ENCODE data around the gene MRPL55. TPM values are rescaled to one million over a fixed set of nuclear protein-coding genes. Genes with fewer than 3 reads are reported as not detected.
A peak's percentile ranks its signal among the peaks of the same experiment; 100 is the strongest.

The MRPL55 gene
- 343 and 375 TPM in 2 replicates for total RNA-seq (2014; rRNA removed)
- Bru-seq, nascent RNA = percentile 91 among the genes with signal in this experiment
- percentile 95 among the genes with signal in this experiment for BruChase-seq, experiment 1, labeled RNA remaining after a 6-hour chase
- BruChase-seq, experiment 2, labeled RNA remaining after a 2-hour chase = percentile 91 among the genes with signal in this experiment
- long read RNA-seq, transcript MRPL55-205 (6 exons, 1,423 nt) = minor isoform, 8 of 198 reads
- long read RNA-seq, transcript MRPL55-225 (2 exons, 848 nt) = major isoform, 15 of 198 reads
- long read RNA-seq, transcript MRPL55-203 (5 exons, 744 nt) = minor isoform, 12 of 198 reads
- long read RNA-seq, partial matches to known transcripts = 43 of 198 reads
- long read RNA-seq, other reads (novel, unspliced or antisense) = 110 of 198 reads

GRCh38 chr1:228109073-228109961, at the start of gene MRPL55:
TSS of gene MRPL55 (minus strand) at chr1:228109299. CDS start at chr1:228108260, 1,039 bp downstream.
- peak within 1 kb of the TSS; percentile 96 for H2AFZ ChIP-seq (ENCODE audit: low read length)
- H3K27me3 ChIP-seq (ENCODE audit: low read length) = no peaks in the 10 kb centered on the region
- H3K4me1 ChIP-seq (ENCODE audit: insufficient read depth, low read length) = peaks cover 19% of the 10 kb centered on the region
- CTCF ChIA-PET = interaction anchor here (1.0 to 1.4 kb wide), 2 partner anchors 22 to 110 kb away, joined by 3 to 10 read pairs; no protein-coding TSS in a partner anchor
- peak within 1 kb of the TSS; percentile 91 for H3K9ac ChIP-seq (ENCODE audit: low read length)
- peaks cover 17% of the 10 kb centered on the region; the same call in 1 of the 2 replicates for H3K36me3 ChIP-seq (ENCODE audit: low read depth, low read length)
- intact Hi-C loops (cut with micrococcal nuclease) = loop anchor here (1.0 to 10.0 kb wide), 3 partner anchors 31 to 545 kb away; partner anchors contain the start of genes GUK1 and ZNF678
- no TSS peak for BruUV-seq (replicated peaks)
- no peaks in the 10 kb centered on the region for H4K20me1 ChIP-seq (ENCODE audit: low read length)
- H3K4me3 ChIP-seq (ENCODE audit: low read length) = peak within 1 kb of the TSS; percentile 87
- TF ChIP-seq CTCF (conservative IDR thresholded peaks at IDR 0.05; ENCODE audit: low read depth, low read length) (peak; percentile 37; the same call in 1 of the 2 replicates), EZH2 (IDR thresholded peaks at IDR 0.05; ENCODE audit: low read length, unreplicated experiment) (no peak)
- DNase-seq (peak; percentile 100), ATAC-seq (peak; percentile 86)
- no peaks in the 10 kb centered on the region for H3K9me3 ChIP-seq (ENCODE audit: low read length)
- H3K79me2 ChIP-seq (ENCODE audit: low read length) = peaks cover 24% of the 10 kb centered on the region
- peak within 1 kb of the TSS; percentile 31 for H3K27ac ChIP-seq (ENCODE audit: low read length)
- POLR2A ChIA-PET (ENCODE audit: unreplicated experiment) = no interaction called here
- no peaks in the 10 kb centered on the region for H3K9me2 ChIP-seq (replicated peaks; ENCODE audit: low read length)
- H3F3A ChIP-seq (ENCODE audit: low read length, unreplicated experiment) = no peaks in the 10 kb centered on the region
- peak within 1 kb of the TSS; percentile 86 for H3K4me2 ChIP-seq (ENCODE audit: low read length)

- intact Hi-C loops (cut with micrococcal nuclease) = no loop called here
- H3F3A ChIP-seq (ENCODE audit: low read length, unreplicated experiment) = no peaks in the 10 kb centered on the region
- H3K79me2 ChIP-seq (ENCODE audit: low read length) = no peaks in the 10 kb centered on the region
- H3K27ac ChIP-seq (ENCODE audit: low read length) = no peak overlapping the region
- no peak overlapping the region for H3K9ac ChIP-seq (ENCODE audit: low read length)
- H3K36me3 ChIP-seq (ENCODE audit: low read depth, low read length) = no peaks in the 10 kb centered on the region
- H3K4me2 ChIP-seq (ENCODE audit: low read length) = no peak overlapping the region
- H4K20me1 ChIP-seq (ENCODE audit: low read length) = no peaks in the 10 kb centered on the region
- BruUV-seq (replicated peaks) = no TSS peak
- H3K27me3 ChIP-seq (ENCODE audit: low read length) = no peaks in the 10 kb centered on the region
- ATAC-seq (no peak), DNase-seq (no peak)
- no peaks in the 10 kb centered on the region for H3K9me3 ChIP-seq (ENCODE audit: low read length)
- no peak for TF ChIP-seq EZH2 (IDR thresholded peaks at IDR 0.05; ENCODE audit: low read length, unreplicated experiment)
- TF ChIP-seq CTCF (conservative IDR thresholded peaks at IDR 0.05; ENCODE audit: low read depth, low read length) = no peak
- no peak for TF ChIP-seq EZH2phosphoT487 (IDR thresholded peaks at IDR 0.05; ENCODE audit: borderline replicate concordance, low read length)
- POLR2A ChIA-PET (ENCODE audit: unreplicated experiment) = no interaction called here
- no peak overlapping the region for H2AFZ ChIP-seq (ENCODE audit: low read length)
- H3K4me1 ChIP-seq (ENCODE audit: insufficient read depth, low read length) = no peaks in the 10 kb centered on the region
- CTCF ChIA-PET = no interaction called here
- H3K4me3 ChIP-seq (ENCODE audit: low read length) = no peak overlapping the region
- no peaks in the 10 kb centered on the region for H3K9me2 ChIP-seq (replicated peaks; ENCODE audit: low read length)
These were observed 49.3 kb upstream of the MRPL55 start for GRCh38 chr1:228158151-228159007.
